Measurements from ENCODE around the gene KIF16B. TPM values are rescaled to one million over a fixed set of nuclear protein-coding genes. Genes with fewer than 3 reads are reported as not detected.
A peak's percentile ranks its signal among the peaks of the same experiment; 100 is the strongest.
"Not testable (repeated sequence)": the region's sequence is repeated elsewhere in the genome, so short reads cannot be mapped to it uniquely, and the experiment has no call there.

KIF16B gene
- polyA plus RNA-seq, 12 donors = 7.9 to 33.0 (median 22.5) TPM; not detected in 1

GRCh38 chr20:16477632-16478031 is 95.6 kb downstream of the KIF16B start:
- no peak for DNase-seq

GRCh38 chr20:16476032-16476431 is 97.2 kb downstream of the KIF16B start:
- DNase-seq = peak; percentile 49

- no peak for DNase-seq
These were observed 98.0 kb downstream of the KIF16B start for GRCh38 chr20:16475225-16475624.

GRCh38 chr20:16474363-16474762 is 98.9 kb downstream of the KIF16B start:
- DNase-seq = no peak

GRCh38 chr20:16472045-16472872 is 101.0 kb downstream of the KIF16B start:
- DNase-seq = no peak

- DNase-seq = no peak
These were observed 103.8 kb downstream of the KIF16B start for GRCh38 chr20:16469395-16469905.

- no peak for DNase-seq
These were observed 110.5 kb downstream of the KIF16B start for GRCh38 chr20:16462711-16463110.

- peak; percentile 52 for DNase-seq
These were observed 114.1 kb downstream of the KIF16B start for GRCh38 chr20:16459019-16459700.

GRCh38 chr20:16457514-16457913 is 115.7 kb downstream of the KIF16B start:
- DNase-seq = no peak

- no peak for DNase-seq
These were observed 117.9 kb downstream of the KIF16B start for GRCh38 chr20:16455324-16455723.

- peak; percentile 35 for DNase-seq
These were observed 121.3 kb downstream of the KIF16B start for GRCh38 chr20:16451982-16452381.

GRCh38 chr20:16451001-16451400 is 122.2 kb downstream of the KIF16B start:
- peak; percentile 15 for DNase-seq

- no peak for DNase-seq
These were observed 126.3 kb downstream of the KIF16B start for GRCh38 chr20:16446991-16447390.

GRCh38 chr20:16446246-16446645 is 127.0 kb downstream of the KIF16B start:
- no peak for DNase-seq

GRCh38 chr20:16445482-16445881 is 127.8 kb downstream of the KIF16B start:
- DNase-seq = no peak

GRCh38 chr20:16444057-16444777 is 129.0 kb downstream of the KIF16B start:
- DNase-seq = peak; percentile 77

- DNase-seq = no peak
These were observed 131.6 kb downstream of the KIF16B start for GRCh38 chr20:16441546-16442164.

GRCh38 chr20:16440686-16441085 is 132.6 kb downstream of the KIF16B start:
- DNase-seq = no peak

- not testable (repeated sequence) for DNase-seq
These were observed 133.7 kb downstream of the KIF16B start for GRCh38 chr20:16439540-16439939.

- no peak for DNase-seq
These were observed 135.1 kb downstream of the KIF16B start for GRCh38 chr20:16438100-16438499.

GRCh38 chr20:16437387-16437996 is 135.8 kb downstream of the KIF16B start:
- DNase-seq = no peak

Data from muscle of arm (tissue), 12 donors.